ENCODE data around the gene SEC24C.

The SEC24C gene

GRCh38 chr10:73730153-73730906 lies 13.8 kb upstream of the SEC24C start:
- Histone ChIP-seq H3K27me3 (ENCODE audit: control insufficient read depth, low read length) (no peaks in the 10 kb centered on the region), H4K20me1 (ENCODE audit: control insufficient read depth, insufficient read depth, low read depth, low read length) (no peaks in the 10 kb centered on the region), H3K9me2 (replicated peaks; ENCODE audit: control insufficient read depth, low read length) (no peaks in the 10 kb centered on the region), H3F3A (ENCODE audit: control insufficient read depth, insufficient read depth) (no peaks in the 10 kb centered on the region), H3K79me2 (ENCODE audit: control insufficient read depth, low read length) (peaks cover 32% of the 10 kb centered on the region), H3K36me3 (ENCODE audit: control insufficient read depth, low read length) (peaks cover 27% of the 10 kb centered on the region), H3K4me1 (ENCODE audit: control insufficient read depth, low read length) (peaks cover 8% of the 10 kb centered on the region; the same call in 1 of the 2 replicates), H3K4me2 (ENCODE audit: low read length) (peak overlapping the region; percentile 79), H3K4me3 (ENCODE audit: low read length) (peak overlapping the region; percentile 99), H3K27ac (ENCODE audit: low read depth, low read length) (peak overlapping the region; percentile 60), H3K9me3 (ENCODE audit: control insufficient read depth, insufficient read depth, low read length) (no peaks in the 10 kb centered on the region)
- TF ChIP-seq EZH2phosphoT487 (IDR thresholded peaks at IDR 0.05; ENCODE audit: borderline replicate concordance, low read length): no peak
- no peak for TF ChIP-seq CTCF (IDR thresholded peaks at IDR 0.05; ENCODE audit: low read depth, low read length, poor library complexity, severe bottlenecking)

- no peak overlapping the region for H3K27ac ChIP-seq (ENCODE audit: low read depth, low read length)
- peaks cover 8% of the 10 kb centered on the region; the same call in 1 of the 2 replicates for H3K4me1 ChIP-seq (ENCODE audit: control insufficient read depth, low read length)
- H3K4me2 ChIP-seq (ENCODE audit: low read length): peak overlapping the region; percentile 79
- H3F3A ChIP-seq (ENCODE audit: control insufficient read depth, insufficient read depth): no peaks in the 10 kb centered on the region
- peak overlapping the region; percentile 99 for H3K4me3 ChIP-seq (ENCODE audit: low read length)
- H4K20me1 ChIP-seq (ENCODE audit: control insufficient read depth, insufficient read depth, low read depth, low read length): no peaks in the 10 kb centered on the region
- no peak for TF ChIP-seq EZH2phosphoT487 (IDR thresholded peaks at IDR 0.05; ENCODE audit: borderline replicate concordance, low read length)
- TF ChIP-seq CTCF (IDR thresholded peaks at IDR 0.05; ENCODE audit: low read depth, low read length, poor library complexity, severe bottlenecking): no peak
- no peaks in the 10 kb centered on the region for H3K9me3 ChIP-seq (ENCODE audit: control insufficient read depth, insufficient read depth, low read length)
- peaks cover 14% of the 10 kb centered on the region for H3K36me3 ChIP-seq (ENCODE audit: control insufficient read depth, low read length)
- peaks cover 32% of the 10 kb centered on the region for H3K79me2 ChIP-seq (ENCODE audit: control insufficient read depth, low read length)
- H3K9me2 ChIP-seq (replicated peaks; ENCODE audit: control insufficient read depth, low read length): no peaks in the 10 kb centered on the region
- H3K27me3 ChIP-seq (ENCODE audit: control insufficient read depth, low read length): no peaks in the 10 kb centered on the region
Observed at GRCh38 chr10:73731588-73732375, 12.4 kb upstream of the SEC24C start.

GRCh38 chr10:73732426-73732825 lies 11.7 kb upstream of the SEC24C start:
- no peak overlapping the region for H3K27ac ChIP-seq (ENCODE audit: low read depth, low read length)
- H3K4me3 ChIP-seq (ENCODE audit: low read length): no peak overlapping the region
- H3K79me2 ChIP-seq (ENCODE audit: control insufficient read depth, low read length): peaks cover 32% of the 10 kb centered on the region

More at GRCh38 chr10:73732426-73732825, 11.7 kb upstream of the SEC24C start:
- no peaks in the 10 kb centered on the region for H3K27me3 ChIP-seq (ENCODE audit: control insufficient read depth, low read length)
- H3K4me2 ChIP-seq (ENCODE audit: low read length): no peak overlapping the region
- no peaks in the 10 kb centered on the region for H3K9me2 ChIP-seq (replicated peaks; ENCODE audit: control insufficient read depth, low read length)
- H3K4me1 ChIP-seq (ENCODE audit: control insufficient read depth, low read length): peaks cover 8% of the 10 kb centered on the region; the same call in 1 of the 2 replicates
- H3F3A ChIP-seq (ENCODE audit: control insufficient read depth, insufficient read depth): no peaks in the 10 kb centered on the region
- H3K9me3 ChIP-seq (ENCODE audit: control insufficient read depth, insufficient read depth, low read length): no peaks in the 10 kb centered on the region
- TF ChIP-seq EZH2phosphoT487 (IDR thresholded peaks at IDR 0.05; ENCODE audit: borderline replicate concordance, low read length) (no peak), CTCF (IDR thresholded peaks at IDR 0.05; ENCODE audit: low read depth, low read length, poor library complexity, severe bottlenecking) (no peak)
- no peaks in the 10 kb centered on the region for H4K20me1 ChIP-seq (ENCODE audit: control insufficient read depth, insufficient read depth, low read depth, low read length)
- H3K36me3 ChIP-seq (ENCODE audit: control insufficient read depth, low read length): peaks cover 9% of the 10 kb centered on the region

Data from DOHH2 (cell line).